DOHH2 (cell line): Measurements from ENCODE around the gene PI16.

ENCODE experiments used
- H3F3A ChIP-seq: fragments of 200-600 bp; sonication (generic), shearing (Covaris generic); 2 replicates; pipeline ENCODE4 v1.6.0; 2016; ENCODE audit warnings: antibody characterized with exemption, mild to moderate bottlenecking; ENCODE audit not compliant: control insufficient read depth, insufficient read depth
- H3K27ac ChIP-seq: fragments of 200-600 bp; sonication (generic); 2 replicates; pipeline ENCODE4 v1.5.1; 2014; ENCODE audit warnings: low read depth, mild to moderate bottlenecking, low read length, moderate library complexity
- H3K27me3 ChIP-seq: fragments of 200-600 bp; sonication (generic); 2 replicates; pipeline ENCODE4 v1.6.1; 2014; ENCODE audit warnings: mild to moderate bottlenecking, low read length, mixed read lengths; ENCODE audit not compliant: control insufficient read depth
- H3K36me3 ChIP-seq: fragments of 200-600 bp; sonication (generic); 2 replicates; pipeline ENCODE4 v1.6.1; 2014; ENCODE audit warnings: mild to moderate bottlenecking, low read length, moderate library complexity, mixed read lengths; ENCODE audit not compliant: control insufficient read depth
- H3K4me1 ChIP-seq: fragments of 200-600 bp; sonication (generic); 2 replicates; pipeline ENCODE4 v1.6.1; 2014; ENCODE audit warnings: mild to moderate bottlenecking, low read length, mixed read lengths; ENCODE audit not compliant: control insufficient read depth
- H3K4me2 ChIP-seq: fragments of 200-600 bp; sonication (generic); 2 replicates; pipeline ENCODE4 v1.6.0; 2014; ENCODE audit warnings: mild to moderate bottlenecking, low read length, moderate library complexity
- H3K4me3 ChIP-seq: fragments of 200-600 bp; sonication (generic); 2 replicates; pipeline ENCODE4 v1.5.1; 2014; ENCODE audit warnings: mild to moderate bottlenecking, low read length, mixed read lengths
- H3K79me2 ChIP-seq: fragments of 200-600 bp; sonication (generic); 2 replicates; pipeline ENCODE4 v1.6.1; 2014; ENCODE audit warnings: mild to moderate bottlenecking, low read length, mixed read lengths; ENCODE audit not compliant: control insufficient read depth
- H3K9me2 ChIP-seq: fragments of 200-600 bp; sonication (generic); replicated peaks from 2 replicates; pipeline ENCODE4 v1.6.1; 2014; ENCODE audit warnings: mild to moderate bottlenecking, low read length, mixed read lengths; ENCODE audit not compliant: control insufficient read depth
- H3K9me3 ChIP-seq: fragments of 200-600 bp; sonication (generic); 2 replicates; pipeline ENCODE4 v1.6.1; 2014; ENCODE audit warnings: antibody characterized with exemption, low read length, mixed read lengths; ENCODE audit not compliant: control insufficient read depth, insufficient read depth
- H4K20me1 ChIP-seq: fragments of 200-600 bp; sonication (generic); 2 replicates; pipeline ENCODE4 v1.6.0; 2014; ENCODE audit warnings: low read depth, mild to moderate bottlenecking, antibody characterized with exemption, low read length, moderate library complexity; ENCODE audit not compliant: control insufficient read depth, insufficient read depth
- CTCF ChIP-seq: fragments of 200-600 bp; sonication (generic); IDR thresholded peaks from one replicate; pipeline ENCODE4 v1.5.1; 2014; ENCODE audit warnings: antibody characterized with exemption, mild to moderate bottlenecking, low read depth, low read length; ENCODE audit not compliant: poor library complexity, severe bottlenecking
- EZH2phosphoT487 ChIP-seq: fragments of 200-600 bp; sonication (generic); IDR thresholded peaks from 2 replicates; pipeline ENCODE4 v1.6.1; 2017; ENCODE audit warnings: borderline replicate concordance, mild to moderate bottlenecking, antibody characterized with exemption, low read length, moderate library complexity, mixed read lengths

The PI16 gene

GRCh38 chr6:36964908-36965307, 10.4 kb downstream of the PI16 start:
- H3K4me2 ChIP-seq, result no peak overlapping the region
- no peaks in the 10 kb centered on the region for H4K20me1 ChIP-seq

GRCh38 chr6:36967301-36967700, 12.8 kb downstream of the PI16 start:
- H3K79me2 ChIP-seq, result no peaks in the 10 kb centered on the region
- peaks cover 52% of the 10 kb centered on the region for H3K36me3 ChIP-seq
- peaks cover 3% of the 10 kb centered on the region for H3F3A ChIP-seq
- no peak overlapping the region for H3K27ac ChIP-seq
- H3K4me3 ChIP-seq, result no peak overlapping the region
- H3K27me3 ChIP-seq, result no peaks in the 10 kb centered on the region
- no peaks in the 10 kb centered on the region for H4K20me1 ChIP-seq
- no peaks in the 10 kb centered on the region for H3K9me3 ChIP-seq
- peaks cover 24% of the 10 kb centered on the region for H3K4me1 ChIP-seq
- no peaks in the 10 kb centered on the region for H3K9me2 ChIP-seq
- H3K4me2 ChIP-seq, result no peak overlapping the region
- TF ChIP-seq CTCF (no peak), EZH2phosphoT487 (no peak)

More at GRCh38 chr6:36964908-36965307, 10.4 kb downstream of the PI16 start:
- Histone ChIP-seq H3K4me1 (peaks cover 24% of the 10 kb centered on the region), H3K36me3 (peaks cover 29% of the 10 kb centered on the region), H3K9me3 (no peaks in the 10 kb centered on the region), H3F3A (peaks cover 6% of the 10 kb centered on the region), H3K27ac (no peak overlapping the region), H3K9me2 (no peaks in the 10 kb centered on the region), H3K27me3 (no peaks in the 10 kb centered on the region), H3K4me3 (no peak overlapping the region), H3K79me2 (no peaks in the 10 kb centered on the region)
- TF ChIP-seq EZH2phosphoT487, result no peak
- no peak for TF ChIP-seq CTCF

GRCh38 chr6:36967757-36968156, 13.2 kb downstream of the PI16 start:
- Histone ChIP-seq H3K4me3 (no peak overlapping the region), H3K27ac (no peak overlapping the region), H3K4me1 (peaks cover 22% of the 10 kb centered on the region), H3K9me2 (no peaks in the 10 kb centered on the region), H4K20me1 (no peaks in the 10 kb centered on the region), H3K9me3 (no peaks in the 10 kb centered on the region), H3K4me2 (no peak overlapping the region), H3K27me3 (no peaks in the 10 kb centered on the region), H3K79me2 (no peaks in the 10 kb centered on the region), H3K36me3 (peaks cover 57% of the 10 kb centered on the region), H3F3A (peaks cover 3% of the 10 kb centered on the region)
- TF ChIP-seq CTCF (no peak), EZH2phosphoT487 (no peak)
